ENCODE measurements around the gene MORN1.

MORN1 gene

GRCh38 chr1:2403273-2403672 lies 11.9 kb upstream of the MORN1 start:
- no peak for DNase-seq

GRCh38 chr1:2402420-2402819 lies 11.1 kb upstream of the MORN1 start:
- no peak for DNase-seq

- DNase-seq, result no peak
These were observed 9.7 kb upstream of the MORN1 start for GRCh38 chr1:2400950-2401649.

- no peak for DNase-seq
These were observed 9.2 kb upstream of the MORN1 start for GRCh38 chr1:2400576-2400909.

GRCh38 chr1:2399890-2400575 lies 8.7 kb upstream of the MORN1 start:
- DNase-seq, result no peak

- DNase-seq, result no peak
These were observed 7.5 kb upstream of the MORN1 start for GRCh38 chr1:2398871-2399270.

- DNase-seq, result no peak
These were observed 5.8 kb upstream of the MORN1 start for GRCh38 chr1:2397007-2397679.

GRCh38 chr1:2396476-2396875 lies 5.1 kb upstream of the MORN1 start:
- DNase-seq, result no peak

GRCh38 chr1:2396059-2396458 lies 4.7 kb upstream of the MORN1 start:
- DNase-seq, result no peak

GRCh38 chr1:2395245-2395644 lies 3.9 kb upstream of the MORN1 start:
- DNase-seq, result no peak

GRCh38 chr1:2394761-2395160 lies 3.4 kb upstream of the MORN1 start:
- no peak for DNase-seq

- no peak for DNase-seq
These were observed 2.9 kb upstream of the MORN1 start for GRCh38 chr1:2394220-2394619.

GRCh38 chr1:2393471-2393877 lies 2.1 kb upstream of the MORN1 start:
- no peak for DNase-seq

- DNase-seq, result no peak
These were observed 1.3 kb upstream of the MORN1 start for GRCh38 chr1:2392686-2393085.

- no peak for DNase-seq
These were observed 666 bp upstream of the MORN1 start for GRCh38 chr1:2391931-2392509.

GRCh38 chr1:2389644-2390043 lies 1.7 kb downstream of the MORN1 start:
- DNase-seq, result no peak

- DNase-seq, result no peak
These were observed 3.1 kb downstream of the MORN1 start for GRCh38 chr1:2388004-2388913.

- DNase-seq, result no peak
These were observed 4.4 kb downstream of the MORN1 start for GRCh38 chr1:2386636-2387611.

GRCh38 chr1:2385606-2386280 lies 5.6 kb downstream of the MORN1 start:
- no peak for DNase-seq

GRCh38 chr1:2384941-2385481 lies 6.3 kb downstream of the MORN1 start:
- no peak for DNase-seq

All from SIG-M5 (cell line).